Measurements from ENCODE around the gene CBFA2T2.

GRCh38 chr20:33664085-33664761 is 174.3 kb downstream of the CBFA2T2 start:
- TF ChIP-seq YY1 (IDR thresholded peaks at IDR 0.05; ENCODE audit: insufficient read depth, insufficient read length) (no peak), ZNF274 (IDR thresholded peaks at IDR 0.05; ENCODE audit: low read depth, low read length) (no peak)

Data from NT2/D1 (cell line).